ENCODE results near the gene CCDC88C.

DNA sequence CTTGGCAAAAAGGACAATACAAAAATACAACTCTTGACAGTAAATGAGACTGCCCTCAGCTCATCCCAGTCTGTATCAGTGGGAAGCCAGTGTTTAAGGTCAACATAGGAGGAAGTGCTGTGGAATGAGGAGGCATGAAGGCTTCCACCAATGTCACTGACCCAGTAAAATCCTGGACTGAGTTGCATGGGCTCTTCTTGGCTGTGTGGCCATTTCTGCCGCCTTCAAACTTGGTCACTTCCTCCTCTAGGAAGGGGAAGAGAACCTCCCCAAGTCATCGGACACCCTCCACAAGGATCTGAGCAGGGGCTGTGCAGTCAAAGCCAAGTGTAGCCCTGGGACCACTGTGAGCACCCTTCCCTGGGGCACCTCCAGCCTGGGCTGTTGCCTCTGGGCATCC lies 185.0 kb downstream of the CCDC88C start:
- TF ChIP-seq, protein P1, sequence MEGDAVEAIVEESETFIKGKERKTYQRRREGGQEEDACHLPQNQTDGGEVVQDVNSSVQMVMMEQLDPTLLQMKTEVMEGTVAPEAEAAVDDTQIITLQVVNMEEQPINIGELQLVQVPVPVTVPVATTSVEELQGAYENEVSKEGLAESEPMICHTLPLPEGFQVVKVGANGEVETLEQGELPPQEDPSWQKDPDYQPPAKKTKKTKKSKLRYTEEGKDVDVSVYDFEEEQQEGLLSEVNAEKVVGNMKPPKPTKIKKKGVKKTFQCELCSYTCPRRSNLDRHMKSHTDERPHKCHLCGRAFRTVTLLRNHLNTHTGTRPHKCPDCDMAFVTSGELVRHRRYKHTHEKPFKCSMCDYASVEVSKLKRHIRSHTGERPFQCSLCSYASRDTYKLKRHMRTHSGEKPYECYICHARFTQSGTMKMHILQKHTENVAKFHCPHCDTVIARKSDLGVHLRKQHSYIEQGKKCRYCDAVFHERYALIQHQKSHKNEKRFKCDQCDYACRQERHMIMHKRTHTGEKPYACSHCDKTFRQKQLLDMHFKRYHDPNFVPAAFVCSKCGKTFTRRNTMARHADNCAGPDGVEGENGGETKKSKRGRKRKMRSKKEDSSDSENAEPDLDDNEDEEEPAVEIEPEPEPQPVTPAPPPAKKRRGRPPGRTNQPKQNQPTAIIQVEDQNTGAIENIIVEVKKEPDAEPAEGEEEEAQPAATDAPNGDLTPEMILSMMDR (conservative IDR thresholded peaks at IDR 0.05; ENCODE audit: low read depth, low read length): no peak
- no peak for TF ChIP-seq EZH2 (IDR thresholded peaks at IDR 0.05; ENCODE audit: low read length, unreplicated experiment)
- TF ChIP-seq EZH2phosphoT487 (IDR thresholded peaks at IDR 0.05; ENCODE audit: borderline replicate concordance, low read length): no peak

All from PC-3 (cell line).